Measurements from ENCODE around the gene SH3TC1. TPM values are rescaled to one million over a fixed set of nuclear protein-coding genes. Genes with fewer than 3 reads are reported as not detected.

Gene SH3TC1
- polyA plus RNA-seq, 3 donors: 36.9 to 85.7 (median 41.9) TPM

DNA sequence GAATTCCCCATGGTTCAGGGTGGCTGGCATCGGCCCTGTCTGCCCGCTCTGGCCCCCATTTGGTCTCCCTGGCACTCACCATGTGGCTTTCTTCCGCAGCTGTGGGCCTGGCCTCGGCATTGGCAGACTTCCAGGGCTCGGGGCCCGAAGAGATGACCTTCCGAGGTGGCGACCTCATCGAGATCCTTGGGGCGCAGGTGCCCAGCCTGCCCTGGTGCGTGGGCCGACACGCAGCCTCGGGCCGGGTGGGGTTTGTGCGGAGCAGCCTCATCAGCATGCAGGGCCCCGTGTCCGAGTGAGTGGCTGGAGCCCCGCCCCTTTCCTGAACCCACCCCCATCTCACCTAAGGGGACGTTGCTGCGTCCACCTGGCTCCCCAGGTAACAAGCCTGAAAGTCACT lies 20.1 kb downstream of the SH3TC1 start:
- peaks cover 0 to 1% (median 1%) of the 10 kb centered on the region in 3 donors for H3K27me3 Mint-ChIP-seq (ENCODE audit: low read depth in 3 of 3)
- H3K9ac ChIP-seq (ENCODE audit: insufficient read depth, low read length, poor library complexity, severe bottlenecking): no peak overlapping the region
- peaks cover 42% of the 10 kb centered on the region for H3K4me1 Mint-ChIP-seq
- DNase-seq: no peak
- TF ChIP-seq, protein P1, sequence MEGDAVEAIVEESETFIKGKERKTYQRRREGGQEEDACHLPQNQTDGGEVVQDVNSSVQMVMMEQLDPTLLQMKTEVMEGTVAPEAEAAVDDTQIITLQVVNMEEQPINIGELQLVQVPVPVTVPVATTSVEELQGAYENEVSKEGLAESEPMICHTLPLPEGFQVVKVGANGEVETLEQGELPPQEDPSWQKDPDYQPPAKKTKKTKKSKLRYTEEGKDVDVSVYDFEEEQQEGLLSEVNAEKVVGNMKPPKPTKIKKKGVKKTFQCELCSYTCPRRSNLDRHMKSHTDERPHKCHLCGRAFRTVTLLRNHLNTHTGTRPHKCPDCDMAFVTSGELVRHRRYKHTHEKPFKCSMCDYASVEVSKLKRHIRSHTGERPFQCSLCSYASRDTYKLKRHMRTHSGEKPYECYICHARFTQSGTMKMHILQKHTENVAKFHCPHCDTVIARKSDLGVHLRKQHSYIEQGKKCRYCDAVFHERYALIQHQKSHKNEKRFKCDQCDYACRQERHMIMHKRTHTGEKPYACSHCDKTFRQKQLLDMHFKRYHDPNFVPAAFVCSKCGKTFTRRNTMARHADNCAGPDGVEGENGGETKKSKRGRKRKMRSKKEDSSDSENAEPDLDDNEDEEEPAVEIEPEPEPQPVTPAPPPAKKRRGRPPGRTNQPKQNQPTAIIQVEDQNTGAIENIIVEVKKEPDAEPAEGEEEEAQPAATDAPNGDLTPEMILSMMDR (IDR thresholded peaks at IDR 0.05): no peak
- H3K4me1 ChIP-seq (ENCODE audit: control insufficient read depth in 1 of 2, insufficient read depth in 2 of 2, low read length in 2 of 2): peaks cover 41 to 51% of the 10 kb centered on the region in 2 donors
- no peak overlapping the region for H2AFZ ChIP-seq (ENCODE audit: insufficient read depth, low read depth, low read length, poor library complexity, severe bottlenecking)
- no peaks in the 10 kb centered on the region for H3K9me3 ChIP-seq (replicated peaks in 1 of 2; ENCODE audit: control insufficient read depth in 1 of 2, insufficient read depth in 1 of 2, low read length in 2 of 2)
- H3K79me2 ChIP-seq (ENCODE audit: insufficient read depth, low read length): peaks cover 5% of the 10 kb centered on the region
- peak overlapping the region; percentile 85 to 90 for H3K27ac ChIP-seq (ENCODE audit: low read depth in 1 of 2, low read length in 2 of 2)
- no peak overlapping the region for H3K4me3 ChIP-seq (replicated peaks in 1 of 3; ENCODE audit: low read depth in 2 of 3, low read length in 3 of 3)
- peak overlapping the region in 3 of 7 donors; percentile 68 to 99 (median 98) for H3K27ac Mint-ChIP-seq
- no peaks in the 10 kb centered on the region for H3K27me3 ChIP-seq (ENCODE audit: control insufficient read depth in 2 of 2, insufficient read depth in 2 of 2, low read length in 2 of 2)
- no peak overlapping the region for H3K4me3 Mint-ChIP-seq
- intact Hi-C loops (cut with micrococcal nuclease): no loop called here
- peaks cover 0 to 2% (median 0%) of the 10 kb centered on the region in 7 donors for H3K9me3 Mint-ChIP-seq
- peaks cover 84 to 91% of the 10 kb centered on the region in 2 donors for H3K36me3 Mint-ChIP-seq
- peaks cover 83 to 86% of the 10 kb centered on the region in 2 donors for H3K36me3 ChIP-seq (replicated peaks in 1 of 2; ENCODE audit: control insufficient read depth in 1 of 2, insufficient read depth in 2 of 2, low read length in 2 of 2)
- H4K20me1 ChIP-seq (ENCODE audit: insufficient read depth, low read length): peaks cover 90% of the 10 kb centered on the region
- H3K4me2 ChIP-seq (replicated peaks; ENCODE audit: extremely low read depth, low read length, poor library complexity, severe bottlenecking): no peak overlapping the region
- 93% methylated on average over 21 of the region's 21 CpGs for WGBS (ENCODE audit: insufficient coverage)

DNA sequence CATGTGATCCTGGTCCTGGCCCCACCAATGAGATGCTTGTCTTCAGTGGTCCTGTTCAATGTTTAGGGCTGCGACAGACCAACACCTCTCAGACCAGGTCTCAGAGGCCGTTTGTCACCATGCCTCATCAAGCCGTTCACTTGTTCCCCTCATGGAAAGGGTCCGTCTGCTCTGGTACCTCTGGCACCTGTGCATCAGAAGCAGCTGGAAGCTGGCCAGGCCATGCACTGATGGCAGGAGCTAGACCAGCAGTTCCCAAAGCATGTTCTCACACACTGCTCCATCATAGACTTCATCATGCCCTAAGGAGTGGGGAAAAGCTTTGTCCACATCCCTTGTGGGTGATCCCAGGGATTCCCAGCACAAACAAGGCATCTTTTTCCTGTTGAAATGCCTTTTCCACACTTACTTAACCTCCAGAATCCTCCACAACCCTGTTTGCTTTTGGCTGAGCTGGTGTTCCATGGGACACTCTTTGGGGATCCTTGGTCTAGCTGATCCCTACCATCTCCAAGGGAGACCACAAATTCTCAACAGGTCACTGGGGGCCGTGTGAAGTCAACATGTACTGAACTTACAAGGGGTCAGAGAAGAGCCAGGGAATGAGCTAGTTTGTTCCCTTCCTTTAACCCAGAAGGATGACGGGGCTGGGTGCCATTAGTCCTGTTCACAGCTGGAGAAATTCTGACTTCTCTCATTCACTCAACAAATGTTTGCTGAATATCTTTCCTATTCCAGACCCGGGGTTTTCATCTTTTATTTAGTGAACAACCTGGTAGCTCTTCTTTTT lies 21.8 kb downstream of the SH3TC1 start:
- Mint-ChIP-seq H3K36me3 (peaks cover 83 to 91% of the 10 kb centered on the region in 2 donors), H3K4me3 (peak overlapping the region in 1 of 2 donors; percentile 61), H3K27ac (peak overlapping the region; percentile 96 to 99 (median 98)), H3K4me1 (peaks cover 53% of the 10 kb centered on the region), H3K27me3 (ENCODE audit: low read depth in 3 of 3) (peaks cover 1 to 7% (median 2%) of the 10 kb centered on the region in 3 donors), H3K9me3 (peaks cover 0 to 2% (median 0%) of the 10 kb centered on the region in 7 donors)
- Histone ChIP-seq H3K4me3 (replicated peaks in 1 of 3; ENCODE audit: low read depth in 2 of 3, low read length in 3 of 3) (peak overlapping the region in 1 of 3 experiments; percentile 58), H2AFZ (ENCODE audit: insufficient read depth, low read depth, low read length, poor library complexity, severe bottlenecking) (no peak overlapping the region), H3K9me3 (replicated peaks in 1 of 2; ENCODE audit: control insufficient read depth in 1 of 2, insufficient read depth in 1 of 2, low read length in 2 of 2) (no peaks in the 10 kb centered on the region), H3K36me3 (replicated peaks in 1 of 2; ENCODE audit: control insufficient read depth in 1 of 2, insufficient read depth in 2 of 2, low read length in 2 of 2) (peaks cover 83 to 86% of the 10 kb centered on the region in 2 donors), H3K9ac (ENCODE audit: insufficient read depth, low read length, poor library complexity, severe bottlenecking) (peak overlapping the region; percentile 23), H4K20me1 (ENCODE audit: insufficient read depth, low read length) (peaks cover 90% of the 10 kb centered on the region), H3K4me2 (replicated peaks; ENCODE audit: extremely low read depth, low read length, poor library complexity, severe bottlenecking) (peak overlapping the region; percentile 35), H3K79me2 (ENCODE audit: insufficient read depth, low read length) (peaks cover 9% of the 10 kb centered on the region), H3K4me1 (ENCODE audit: control insufficient read depth in 1 of 2, insufficient read depth in 2 of 2, low read length in 2 of 2) (peaks cover 52 to 66% of the 10 kb centered on the region in 2 donors), H3K27ac (ENCODE audit: low read depth in 1 of 2, low read length in 2 of 2) (peak overlapping the region; percentile 85 to 90), H3K27me3 (ENCODE audit: control insufficient read depth in 2 of 2, insufficient read depth in 2 of 2, low read length in 2 of 2) (no peaks in the 10 kb centered on the region)
- 71% methylated on average over 6 of the region's 7 CpGs for WGBS (ENCODE audit: insufficient coverage)
- TF ChIP-seq, protein P1 (IDR thresholded peaks at IDR 0.05): no peak
- DNase-seq: peak; percentile 16 to 50 (median 47)
- intact Hi-C loops (cut with micrococcal nuclease): loop anchor here (2.0 to 5.0 kb wide), 3 partner anchors 14 to 49 kb away; no protein-coding TSS in a partner anchor

All from CD14-positive monocyte (primary cell).